ENCODE measurements around the gene CFAP100.

CFAP100 gene

DNA sequence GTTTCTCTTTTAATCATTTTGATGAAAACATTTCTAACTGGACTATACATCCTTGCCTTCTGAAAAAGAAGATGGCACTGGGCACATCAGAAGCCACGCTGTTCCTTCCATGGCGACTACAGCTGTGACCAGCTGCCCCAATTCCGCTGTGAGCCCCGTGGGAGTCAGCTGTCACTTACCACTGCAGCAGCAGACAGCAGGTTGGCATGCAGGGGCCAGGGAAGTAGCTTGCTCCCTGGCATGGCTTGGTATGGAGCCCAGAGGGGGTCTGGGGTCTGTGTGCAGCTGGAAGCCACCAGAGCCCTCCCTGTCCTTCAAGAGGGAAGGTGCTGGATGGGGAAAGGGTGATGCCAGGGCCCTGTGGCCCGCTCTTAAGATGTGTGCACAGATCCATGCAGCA, 85.5 kb downstream of the CFAP100 start:
- no peaks in the 10 kb centered on the region for H3K27me3 ChIP-seq (replicated peaks in 2 of 5; ENCODE audit: control insufficient read depth in 4 of 5, insufficient read depth in 5 of 5, low read length in 4 of 5)
- ChIA-PET CTCF (no interaction called here), POLR2A (interaction anchor here (0.6 kb wide), 1 partner anchor 289 kb away, joined by 3 read pairs; no protein-coding TSS in a partner anchor)
- DNase-seq = no peak
- no peak overlapping the region for H3K27ac ChIP-seq (ENCODE audit: insufficient read depth in 1 of 2, low read depth in 1 of 2, low read length in 2 of 2, poor library complexity in 1 of 2, severe bottlenecking in 2 of 2)
- H3K4me1 ChIP-seq (ENCODE audit: control extremely low read depth in 1 of 4, control insufficient read depth in 4 of 4, insufficient read depth in 4 of 4, low read length in 3 of 4) = peaks cover 0 to 15% (median 7%) of the 10 kb centered on the region in 4 experiments
- no peaks in the 10 kb centered on the region for H3K9me3 ChIP-seq (ENCODE audit: control extremely low read depth in 1 of 5, control insufficient read depth in 4 of 5, insufficient read depth in 2 of 5, low read depth in 1 of 5, low read length in 4 of 5)
- no peak overlapping the region for H3K4me3 ChIP-seq (ENCODE audit: control insufficient read depth in 1 of 7, extremely low read depth in 1 of 7, insufficient read depth in 4 of 7, low read depth in 2 of 7, low read length in 6 of 7)
- WGBS (ENCODE audit: insufficient coverage) = 92% methylated on average over 5 of the region's 5 CpGs
- H3K36me3 ChIP-seq (ENCODE audit: control insufficient read depth in 4 of 4, insufficient read depth in 4 of 4, low read length in 3 of 4) = no peaks in the 10 kb centered on the region

GRCh38 chr3:126480861-126481260, 86.2 kb downstream of the CFAP100 start:
- H3K27ac ChIP-seq (ENCODE audit: insufficient read depth in 1 of 2, low read depth in 1 of 2, low read length in 2 of 2, poor library complexity in 1 of 2, severe bottlenecking in 2 of 2) = no peak overlapping the region
- H3K27me3 ChIP-seq (replicated peaks in 2 of 5; ENCODE audit: control insufficient read depth in 4 of 5, insufficient read depth in 5 of 5, low read length in 4 of 5) = no peaks in the 10 kb centered on the region
- H3K9me3 ChIP-seq (ENCODE audit: control extremely low read depth in 1 of 5, control insufficient read depth in 4 of 5, insufficient read depth in 2 of 5, low read depth in 1 of 5, low read length in 4 of 5) = no peaks in the 10 kb centered on the region
- ChIA-PET CTCF (interaction anchor here (2.0 kb wide), 1 partner anchor 29 kb away, joined by 4 read pairs; no protein-coding TSS in a partner anchor), POLR2A (no interaction called here)
- WGBS (ENCODE audit: insufficient coverage) = 98% methylated on average over 6 of the region's 8 CpGs
- peaks cover 0 to 16% (median 6%) of the 10 kb centered on the region in 4 experiments for H3K4me1 ChIP-seq (ENCODE audit: control extremely low read depth in 1 of 4, control insufficient read depth in 4 of 4, insufficient read depth in 4 of 4, low read length in 3 of 4)
- no peak for DNase-seq
- H3K36me3 ChIP-seq (ENCODE audit: control insufficient read depth in 4 of 4, insufficient read depth in 4 of 4, low read length in 3 of 4) = no peaks in the 10 kb centered on the region
- no peak overlapping the region for H3K4me3 ChIP-seq (ENCODE audit: control insufficient read depth in 1 of 7, extremely low read depth in 1 of 7, insufficient read depth in 4 of 7, low read depth in 2 of 7, low read length in 6 of 7)

- CTCF ChIA-PET = interaction anchor here (0.7 to 2.0 kb wide), 3 partner anchors 10 to 45 kb away, joined by 3 to 4 read pairs (median 3); no protein-coding TSS in a partner anchor
- DNase-seq = no peak
Observed at GRCh38 chr3:126481808-126482502, 87.2 kb downstream of the CFAP100 start.

GRCh38 chr3:126482503-126483255, 88.0 kb downstream of the CFAP100 start:
- POLR2A ChIA-PET = no interaction called here
- Histone ChIP-seq H3K9me3 (ENCODE audit: control extremely low read depth in 1 of 5, control insufficient read depth in 4 of 5, insufficient read depth in 2 of 5, low read depth in 1 of 5, low read length in 4 of 5) (no peaks in the 10 kb centered on the region), H3K4me1 (ENCODE audit: control extremely low read depth in 1 of 4, control insufficient read depth in 4 of 4, insufficient read depth in 4 of 4, low read length in 3 of 4) (peaks cover 0 to 27% (median 13%) of the 10 kb centered on the region in 4 experiments), H3K36me3 (ENCODE audit: control insufficient read depth in 4 of 4, insufficient read depth in 4 of 4, low read length in 3 of 4) (no peaks in the 10 kb centered on the region), H3K4me3 (ENCODE audit: control insufficient read depth in 1 of 7, extremely low read depth in 1 of 7, insufficient read depth in 4 of 7, low read depth in 2 of 7, low read length in 6 of 7) (no peak overlapping the region), H3K27me3 (replicated peaks in 2 of 5; ENCODE audit: control insufficient read depth in 4 of 5, insufficient read depth in 5 of 5, low read length in 4 of 5) (no peaks in the 10 kb centered on the region), H3K27ac (ENCODE audit: insufficient read depth in 1 of 2, low read depth in 1 of 2, low read length in 2 of 2, poor library complexity in 1 of 2, severe bottlenecking in 2 of 2) (no peak overlapping the region)
- CTCF ChIA-PET = interaction anchor here (1.0 to 2.0 kb wide), 3 partner anchors 9 to 27 kb away, joined by 3 to 4 read pairs (median 3); no protein-coding TSS in a partner anchor
- 83% methylated on average over 15 of the region's 15 CpGs for WGBS (ENCODE audit: insufficient coverage)
- DNase-seq = no peak

More at GRCh38 chr3:126481808-126482502, 87.2 kb downstream of the CFAP100 start:
- H3K36me3 ChIP-seq (ENCODE audit: control insufficient read depth in 4 of 4, insufficient read depth in 4 of 4, low read length in 3 of 4) = no peaks in the 10 kb centered on the region
- H3K27me3 ChIP-seq (replicated peaks in 2 of 5; ENCODE audit: control insufficient read depth in 4 of 5, insufficient read depth in 5 of 5, low read length in 4 of 5) = no peaks in the 10 kb centered on the region
- H3K9me3 ChIP-seq (ENCODE audit: control extremely low read depth in 1 of 5, control insufficient read depth in 4 of 5, insufficient read depth in 2 of 5, low read depth in 1 of 5, low read length in 4 of 5) = no peaks in the 10 kb centered on the region
- no peak overlapping the region for H3K27ac ChIP-seq (ENCODE audit: insufficient read depth in 1 of 2, low read depth in 1 of 2, low read length in 2 of 2, poor library complexity in 1 of 2, severe bottlenecking in 2 of 2)
- WGBS (ENCODE audit: insufficient coverage) = 96% methylated on average over 12 of the region's 16 CpGs
- H3K4me3 ChIP-seq (ENCODE audit: control insufficient read depth in 1 of 7, extremely low read depth in 1 of 7, insufficient read depth in 4 of 7, low read depth in 2 of 7, low read length in 6 of 7) = no peak overlapping the region
- POLR2A ChIA-PET = no interaction called here
- peaks cover 0 to 20% (median 6%) of the 10 kb centered on the region in 4 experiments for H3K4me1 ChIP-seq (ENCODE audit: control extremely low read depth in 1 of 4, control insufficient read depth in 4 of 4, insufficient read depth in 4 of 4, low read length in 3 of 4)

- 88% methylated on average over 14 of the region's 14 CpGs for WGBS (ENCODE audit: insufficient coverage)
- ChIA-PET CTCF (interaction anchor here (1.0 kb wide), 1 partner anchor 8 kb away, joined by 3 read pairs; no protein-coding TSS in a partner anchor), POLR2A (no interaction called here)
- H3K27me3 ChIP-seq (replicated peaks in 2 of 5; ENCODE audit: control insufficient read depth in 4 of 5, insufficient read depth in 5 of 5, low read length in 4 of 5) = no peaks in the 10 kb centered on the region
- no peaks in the 10 kb centered on the region for H3K9me3 ChIP-seq (ENCODE audit: control extremely low read depth in 1 of 5, control insufficient read depth in 4 of 5, insufficient read depth in 2 of 5, low read depth in 1 of 5, low read length in 4 of 5)
- no peak for DNase-seq
- H3K27ac ChIP-seq (ENCODE audit: insufficient read depth in 1 of 2, low read depth in 1 of 2, low read length in 2 of 2, poor library complexity in 1 of 2, severe bottlenecking in 2 of 2) = no peak overlapping the region
- H3K36me3 ChIP-seq (ENCODE audit: control insufficient read depth in 4 of 4, insufficient read depth in 4 of 4, low read length in 3 of 4) = no peaks in the 10 kb centered on the region
- no peak overlapping the region for H3K4me3 ChIP-seq (ENCODE audit: control insufficient read depth in 1 of 7, extremely low read depth in 1 of 7, insufficient read depth in 4 of 7, low read depth in 2 of 7, low read length in 6 of 7)
- peaks cover 0 to 34% (median 16%) of the 10 kb centered on the region in 4 experiments for H3K4me1 ChIP-seq (ENCODE audit: control extremely low read depth in 1 of 4, control insufficient read depth in 4 of 4, insufficient read depth in 4 of 4, low read length in 3 of 4)
Observed at GRCh38 chr3:126483321-126483761, 88.6 kb downstream of the CFAP100 start.

GRCh38 chr3:126484148-126484547, 89.4 kb downstream of the CFAP100 start:
- peaks cover 0 to 34% (median 16%) of the 10 kb centered on the region in 4 experiments for H3K4me1 ChIP-seq (ENCODE audit: control extremely low read depth in 1 of 4, control insufficient read depth in 4 of 4, insufficient read depth in 4 of 4, low read length in 3 of 4)
- H3K36me3 ChIP-seq (ENCODE audit: control insufficient read depth in 4 of 4, insufficient read depth in 4 of 4, low read length in 3 of 4) = no peaks in the 10 kb centered on the region
- H3K27me3 ChIP-seq (replicated peaks in 2 of 5; ENCODE audit: control insufficient read depth in 4 of 5, insufficient read depth in 5 of 5, low read length in 4 of 5) = no peaks in the 10 kb centered on the region
- no peak overlapping the region for H3K4me3 ChIP-seq (ENCODE audit: control insufficient read depth in 1 of 7, extremely low read depth in 1 of 7, insufficient read depth in 4 of 7, low read depth in 2 of 7, low read length in 6 of 7)
- no peaks in the 10 kb centered on the region for H3K9me3 ChIP-seq (ENCODE audit: control extremely low read depth in 1 of 5, control insufficient read depth in 4 of 5, insufficient read depth in 2 of 5, low read depth in 1 of 5, low read length in 4 of 5)
- no peak for DNase-seq
- CTCF ChIA-PET = interaction anchor here (1.0 kb wide), 1 partner anchor 8 kb away, joined by 3 read pairs; no protein-coding TSS in a partner anchor
- H3K27ac ChIP-seq (ENCODE audit: insufficient read depth in 1 of 2, low read depth in 1 of 2, low read length in 2 of 2, poor library complexity in 1 of 2, severe bottlenecking in 2 of 2) = no peak overlapping the region
- POLR2A ChIA-PET = no interaction called here
- WGBS (ENCODE audit: insufficient coverage) = 97% methylated on average over 3 of the region's 3 CpGs

GRCh38 chr3:126484662-126485061, 90.0 kb downstream of the CFAP100 start:
- ChIA-PET POLR2A (no interaction called here), CTCF (no interaction called here)
- Histone ChIP-seq H3K36me3 (ENCODE audit: control insufficient read depth in 4 of 4, insufficient read depth in 4 of 4, low read length in 3 of 4) (no peaks in the 10 kb centered on the region), H3K27me3 (replicated peaks in 2 of 5; ENCODE audit: control insufficient read depth in 4 of 5, insufficient read depth in 5 of 5, low read length in 4 of 5) (no peaks in the 10 kb centered on the region), H3K9me3 (ENCODE audit: control extremely low read depth in 1 of 5, control insufficient read depth in 4 of 5, insufficient read depth in 2 of 5, low read depth in 1 of 5, low read length in 4 of 5) (no peaks in the 10 kb centered on the region), H3K4me1 (ENCODE audit: control extremely low read depth in 1 of 4, control insufficient read depth in 4 of 4, insufficient read depth in 4 of 4, low read length in 3 of 4) (peaks cover 0 to 34% (median 16%) of the 10 kb centered on the region in 4 experiments), H3K27ac (ENCODE audit: insufficient read depth in 1 of 2, low read depth in 1 of 2, low read length in 2 of 2, poor library complexity in 1 of 2, severe bottlenecking in 2 of 2) (no peak overlapping the region), H3K4me3 (ENCODE audit: control insufficient read depth in 1 of 7, extremely low read depth in 1 of 7, insufficient read depth in 4 of 7, low read depth in 2 of 7, low read length in 6 of 7) (no peak overlapping the region)
- WGBS (ENCODE audit: insufficient coverage) = 96% methylated on average over 3 of the region's 3 CpGs
- DNase-seq = no peak

Measured in common myeloid progenitor, CD34-positive (primary cell).